Eye (tissue), 1 donor: ENCODE results near the gene EGFL6.
"Not testable (repeated sequence)": the region's sequence is repeated elsewhere in the genome, so short reads cannot be mapped to it uniquely, and the experiment has no call there.

Experiments
- DNase-seq: peaks from one replicate; pipeline ENCODE4 v3.0.0-alpha.2; 2015

EGFL6 gene

DNA sequence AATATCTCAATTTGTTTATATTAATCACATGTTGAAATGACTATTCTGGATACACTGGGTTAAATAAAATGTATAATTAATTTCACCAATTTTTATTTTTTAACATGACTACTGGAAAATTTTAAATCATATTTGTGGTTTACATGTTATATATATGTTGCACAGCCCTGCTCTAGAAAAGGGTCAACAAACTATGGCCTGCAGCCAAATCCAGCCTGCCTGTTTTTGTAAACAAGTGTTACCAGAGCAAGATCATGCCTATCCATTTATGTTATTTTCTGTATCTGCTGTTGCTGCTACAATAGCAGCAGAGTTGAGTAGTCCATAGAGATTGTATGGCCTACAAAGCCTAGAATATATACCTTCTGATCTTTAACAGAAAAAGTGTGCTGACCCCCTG is 84.7 kb downstream of the EGFL6 start:
- no peak for DNase-seq

DNA sequence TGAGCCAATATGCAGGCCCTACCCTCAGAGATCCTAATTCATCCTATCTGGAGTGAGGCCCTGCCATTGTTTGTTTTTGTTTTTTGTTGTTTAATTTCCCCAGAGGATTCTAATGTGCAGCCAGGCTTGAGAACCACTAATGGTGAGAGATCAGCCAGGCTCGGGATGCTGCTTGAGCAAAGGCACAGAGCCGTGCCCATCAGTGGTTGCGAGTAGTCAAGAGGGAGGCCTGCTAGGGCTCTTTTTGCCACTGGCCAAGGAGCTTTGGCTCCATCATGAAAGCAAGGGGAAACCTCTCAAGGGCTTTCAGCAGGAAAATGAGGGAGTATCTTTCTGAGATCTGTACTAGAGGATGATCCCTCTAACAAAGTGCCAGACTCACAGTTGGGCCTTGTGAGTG is 86.3 kb downstream of the EGFL6 start:
- no peak for DNase-seq

DNA sequence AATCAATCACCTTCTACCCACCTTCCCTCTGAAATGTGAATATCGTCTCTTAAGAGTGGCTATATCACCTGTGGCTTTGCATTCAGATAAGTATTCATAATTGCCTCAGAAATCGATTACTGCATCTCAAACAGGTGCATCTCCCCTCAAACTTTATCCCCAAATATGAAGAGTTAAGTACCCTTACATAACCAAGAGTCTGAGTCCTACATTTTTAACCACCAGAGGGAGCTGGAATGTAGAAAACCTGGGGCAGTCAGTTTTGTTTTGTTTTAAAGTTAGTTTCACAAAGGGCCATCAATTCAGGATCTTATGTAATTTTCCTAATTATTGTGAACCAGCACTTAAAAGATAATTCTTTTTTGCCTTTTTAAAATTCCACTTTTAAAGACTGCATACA is 89.2 kb downstream of the EGFL6 start:
- DNase-seq = peak; percentile 75

DNA sequence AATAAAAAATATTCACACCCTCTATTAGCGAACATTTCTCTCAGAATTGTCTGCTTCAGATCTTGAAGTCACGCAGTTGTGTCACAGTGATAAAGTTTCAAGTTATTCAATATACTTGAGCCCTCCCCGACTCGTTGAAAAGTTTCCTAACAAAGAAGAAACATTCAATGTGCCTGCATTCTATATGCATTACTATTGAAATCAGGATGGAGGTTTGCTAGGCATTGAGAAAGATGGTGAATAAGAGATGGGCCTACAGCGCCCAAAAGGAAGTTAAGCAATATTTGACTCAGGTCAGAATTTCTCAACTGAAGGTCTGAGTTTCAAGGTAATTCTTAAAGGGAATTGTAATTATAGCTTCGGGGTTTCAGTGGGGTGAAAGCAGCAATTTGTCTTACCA is 89.7 kb downstream of the EGFL6 start:
- DNase-seq = no peak

DNA sequence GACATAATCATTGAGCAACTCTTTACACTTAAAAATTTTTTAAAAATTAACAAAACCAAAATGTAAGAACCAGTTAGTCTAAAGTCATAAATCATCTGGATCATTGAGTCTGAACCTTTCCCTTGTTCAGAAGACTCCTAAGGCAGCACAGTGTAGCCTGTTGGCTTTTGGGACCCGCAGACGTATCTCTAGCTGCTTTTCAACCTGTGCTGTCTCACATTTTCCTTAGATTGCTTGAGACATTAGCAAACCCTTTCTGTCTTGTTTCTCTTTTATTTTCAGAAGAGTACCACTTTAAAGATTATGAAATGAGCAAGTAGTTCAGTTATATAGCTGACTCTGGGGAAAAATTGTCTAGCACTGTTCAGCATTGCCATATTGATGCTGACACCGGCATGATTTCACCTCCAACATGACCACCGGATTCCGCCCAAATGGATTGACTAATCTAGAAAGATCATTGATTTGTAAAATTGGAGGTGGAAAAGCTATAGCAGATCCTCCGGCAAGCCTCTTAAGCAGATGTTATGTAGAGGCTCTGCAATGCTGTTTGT is 92.4 kb downstream of the EGFL6 start:
- DNase-seq = no peak

DNA sequence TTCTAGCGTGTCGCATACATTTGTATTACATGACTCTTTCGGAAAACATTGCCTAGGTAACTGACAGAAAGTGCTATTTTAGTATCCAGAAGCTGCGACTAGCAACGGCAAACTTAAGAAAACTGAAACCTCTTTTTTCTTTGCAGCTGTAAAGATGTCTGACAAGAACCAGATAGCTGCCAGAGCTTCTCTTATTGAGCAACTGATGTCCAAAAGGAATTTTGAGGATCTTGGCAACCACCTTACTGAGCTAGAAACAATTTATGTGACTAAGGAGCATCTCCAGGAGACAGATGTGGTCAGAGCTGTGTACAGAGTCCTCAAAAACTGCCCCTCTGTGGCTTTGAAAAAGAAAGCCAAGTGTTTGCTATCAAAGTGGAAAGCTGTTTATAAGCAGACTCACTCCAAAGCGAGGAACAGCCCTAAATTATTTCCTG is 93.0 kb downstream of the EGFL6 start:
- no peak for DNase-seq

DNA sequence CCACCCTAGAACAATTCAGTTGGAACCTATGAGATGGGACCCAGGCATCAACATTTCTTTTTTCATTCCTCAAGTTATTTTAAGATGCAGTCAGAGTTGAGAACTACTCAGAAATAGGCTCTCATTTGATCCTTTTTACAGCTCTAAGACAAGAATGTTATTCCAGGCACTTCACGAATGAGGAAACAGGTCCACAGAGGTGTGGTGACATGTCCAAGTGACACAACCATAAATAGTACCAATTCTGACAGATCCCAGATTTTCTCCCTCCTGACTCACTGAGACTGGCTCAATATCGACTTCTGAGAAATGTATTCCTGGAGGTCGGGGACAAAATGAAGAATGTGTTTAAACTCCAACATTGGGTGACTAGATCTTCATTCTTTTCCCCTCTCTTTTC is 94.6 kb downstream of the EGFL6 start:
- no peak for DNase-seq

DNA sequence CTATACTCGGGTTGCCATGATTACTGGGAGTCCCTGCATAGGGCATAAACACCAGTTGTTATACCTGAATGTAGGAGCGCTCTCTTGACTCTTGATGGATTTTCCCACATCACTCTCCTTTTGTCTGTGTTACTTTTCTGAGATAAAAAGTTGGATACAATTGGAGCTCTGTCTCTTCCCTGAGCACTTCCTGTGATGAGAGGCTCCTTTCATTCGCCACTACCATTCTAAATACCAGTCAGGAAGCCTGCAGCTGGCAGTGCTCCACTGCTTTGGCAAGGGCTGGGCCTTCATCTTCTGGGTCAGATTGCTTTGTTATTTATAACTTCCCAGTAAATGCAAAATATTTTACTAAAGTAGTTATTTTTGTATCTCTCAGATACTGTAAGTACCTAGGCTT is 97.4 kb downstream of the EGFL6 start:
- no peak for DNase-seq

DNA sequence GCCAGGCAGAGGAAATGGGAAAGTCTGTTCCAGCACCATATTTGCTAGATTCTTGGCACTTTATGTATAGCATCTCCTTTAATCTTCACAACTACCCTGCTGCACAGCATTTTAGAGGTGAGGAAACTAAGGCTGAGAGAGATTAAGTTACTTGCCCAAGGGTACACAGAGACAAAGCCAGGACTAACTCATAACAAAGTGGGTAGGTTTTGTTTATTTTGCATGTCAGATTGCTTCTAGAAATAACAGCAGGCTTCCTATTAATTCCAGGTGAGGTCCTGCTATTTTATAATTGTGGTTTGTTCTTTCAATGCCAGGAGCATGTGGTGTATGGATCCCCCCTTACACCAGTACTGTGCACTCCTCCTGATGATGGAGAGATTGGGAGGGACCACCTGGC is 98.5 kb downstream of the EGFL6 start:
- DNase-seq = no peak

DNA sequence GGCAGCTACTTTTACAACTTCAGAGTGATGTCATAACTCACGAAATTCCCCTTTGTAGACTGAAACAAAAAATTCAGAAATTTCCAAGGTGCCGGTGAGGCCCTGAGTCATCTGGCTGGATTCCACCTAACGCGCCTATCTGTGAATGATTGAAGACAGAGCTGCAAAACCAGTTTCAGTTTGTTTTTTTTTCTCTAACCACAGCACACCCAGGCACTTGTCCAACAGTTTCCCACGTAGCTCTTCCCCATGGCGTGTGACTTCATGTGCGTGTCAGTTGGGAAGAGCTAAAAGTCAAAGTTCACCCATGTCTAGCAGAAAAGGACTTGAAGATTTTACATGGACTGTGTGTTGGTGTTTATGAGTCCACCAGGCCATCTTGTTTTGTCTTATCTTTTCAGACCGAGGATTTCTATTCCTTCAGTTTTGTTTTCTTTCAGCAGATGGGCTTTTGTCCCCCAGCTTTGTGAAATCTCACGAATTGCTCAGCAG is 99.9 kb downstream of the EGFL6 start:
- peak; percentile 35 for DNase-seq

DNA sequence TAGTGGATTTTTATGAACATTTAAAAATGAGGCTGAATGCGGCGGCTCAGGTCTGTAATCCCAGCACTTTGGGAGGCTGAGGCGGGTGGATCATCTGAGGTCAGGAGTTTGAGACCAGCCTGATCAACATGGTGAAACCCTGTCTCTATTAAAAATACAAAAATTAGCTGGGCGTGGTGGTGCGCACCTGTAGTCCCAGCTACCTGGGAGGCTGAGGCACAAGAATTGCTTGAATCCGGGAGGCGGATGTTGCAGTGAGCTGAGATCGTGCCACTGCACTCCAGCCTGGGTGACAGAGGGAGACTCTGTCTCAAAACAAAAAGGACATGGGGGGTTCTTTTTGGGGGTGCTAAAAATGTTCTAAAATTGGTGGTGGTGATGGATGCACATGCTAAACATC is 100.4 kb downstream of the EGFL6 start:
- not testable (repeated sequence) for DNase-seq

DNA sequence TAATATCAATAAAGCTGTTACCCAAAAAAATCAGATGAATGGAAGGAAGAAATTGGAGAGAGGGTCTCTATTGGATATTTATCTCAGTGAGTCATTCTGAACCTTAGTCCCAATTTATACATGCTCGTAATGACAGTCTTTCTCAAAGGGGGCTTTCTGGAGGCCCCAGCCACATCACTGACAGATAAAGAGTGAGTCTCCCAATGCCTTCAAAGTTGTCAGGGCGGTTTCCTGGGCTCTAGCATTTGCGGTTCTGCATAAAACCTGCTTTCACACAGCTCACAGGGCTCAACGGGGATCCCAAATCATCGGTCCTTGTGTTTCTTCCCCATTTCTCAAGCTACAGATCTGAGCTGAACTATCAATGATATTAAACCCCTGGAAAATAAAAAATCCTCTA is 100.8 kb downstream of the EGFL6 start:
- DNase-seq = no peak

DNA sequence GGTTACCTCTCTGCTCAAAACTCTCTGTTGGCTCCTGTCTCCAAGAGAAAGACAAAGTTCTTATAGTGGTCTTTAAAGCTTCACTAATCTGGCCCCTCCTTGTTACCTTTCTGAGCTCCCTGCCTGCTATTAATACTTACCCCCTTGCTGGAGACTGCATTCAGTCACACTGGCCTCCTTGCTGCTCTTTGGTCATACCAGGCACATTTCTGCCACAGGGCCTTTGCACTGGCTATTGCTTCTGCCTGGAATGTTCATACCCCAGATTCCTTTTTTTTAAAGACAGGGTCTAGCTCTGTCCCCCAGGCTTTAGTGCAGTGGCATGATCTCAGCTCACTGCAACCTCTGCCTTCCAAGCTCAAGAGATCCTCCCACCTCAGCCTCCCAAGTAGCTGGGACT is 103.6 kb downstream of the EGFL6 start:
- no peak for DNase-seq

DNA sequence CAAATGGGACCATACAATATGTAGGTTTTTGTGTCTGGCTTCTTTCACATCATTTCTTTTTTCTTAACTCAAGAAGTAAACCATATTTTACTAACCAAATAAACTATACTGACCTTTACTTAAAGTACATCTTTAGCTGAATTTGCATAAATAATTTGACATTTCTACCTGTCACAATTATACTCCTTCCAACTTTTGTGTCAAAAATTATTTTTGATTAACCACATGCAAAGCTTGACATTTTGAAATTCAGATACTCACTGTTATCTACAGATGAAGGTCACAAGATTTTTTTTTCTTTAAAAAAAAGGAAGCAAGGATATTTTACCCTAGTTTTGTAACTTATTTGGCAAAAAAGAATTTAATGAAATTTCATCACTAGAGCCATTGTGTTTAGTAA is 107.5 kb downstream of the EGFL6 start:
- no peak for DNase-seq

DNA sequence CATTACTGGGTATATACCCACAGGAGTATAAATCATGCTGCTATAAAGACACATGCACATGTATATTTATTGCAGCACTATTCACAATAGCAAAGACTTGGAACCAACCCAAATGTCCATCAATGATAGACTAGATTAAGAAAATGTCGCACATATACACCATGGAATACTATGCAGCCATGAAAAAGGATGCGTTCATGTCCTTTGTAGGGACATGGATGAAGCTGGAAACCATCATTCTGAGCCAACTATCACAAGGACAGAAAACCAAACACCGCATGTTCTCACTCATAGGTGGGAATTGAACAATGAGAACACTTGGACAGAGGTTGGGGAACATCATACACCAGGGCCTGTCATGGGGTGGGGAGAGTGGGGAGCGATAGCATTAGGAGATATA is 110.3 kb downstream of the EGFL6 start:
- DNase-seq = not testable (repeated sequence)

DNA sequence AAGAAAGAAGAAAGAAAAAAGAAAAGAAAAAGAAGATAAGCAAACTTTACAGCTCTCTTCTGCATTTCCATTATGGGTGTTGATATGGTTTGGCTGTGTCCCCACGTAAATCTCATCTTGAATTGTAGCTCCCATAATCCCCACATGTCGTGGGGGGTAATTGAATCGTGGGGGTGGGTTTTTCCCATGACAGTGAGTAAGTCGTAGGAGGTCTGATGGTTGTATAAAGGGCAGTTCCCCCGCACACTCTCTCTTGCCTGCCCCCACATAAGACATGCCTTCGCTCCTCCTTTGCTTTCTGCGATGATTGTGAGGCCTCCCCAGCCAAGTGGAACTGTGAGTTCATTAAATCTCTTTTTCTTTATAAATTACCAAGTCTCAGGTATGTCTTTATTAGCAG is 112.2 kb downstream of the EGFL6 start:
- no peak for DNase-seq
